Stimulated activated CD8-positive, alpha-beta memory T cell treated with anti-CD3 and anti-CD28 coated beads, Interleukin-4, amount 100 ng/mL, for 4 hours (primary cell): ENCODE measurements around the gene CCDC83.
"Not testable (repeated sequence)": the region's sequence is repeated elsewhere in the genome, so short reads cannot be mapped to it uniquely, and the experiment has no call there.

ENCODE experiments used
- DNase-seq, 2 donors: peaks; one replicate each; pipeline ENCODE4 v3.0.0-alpha.2; 2020; ENCODE audit warnings: low read depth in 2 of 2, low spot score in 1 of 2

CCDC83 gene

GRCh38 chr11:85939099-85940015 lies 84.2 kb downstream of the CCDC83 start:
- no peak for DNase-seq

- DNase-seq: no peak
These were observed 86.3 kb downstream of the CCDC83 start for GRCh38 chr11:85941380-85941973.

GRCh38 chr11:85945296-85945695 lies 90.1 kb downstream of the CCDC83 start:
- DNase-seq: no peak

GRCh38 chr11:85945788-85946187 lies 90.6 kb downstream of the CCDC83 start:
- no peak for DNase-seq

GRCh38 chr11:85946221-85946620 lies 91.0 kb downstream of the CCDC83 start:
- DNase-seq: no peak

- DNase-seq: no peak
These were observed 92.5 kb downstream of the CCDC83 start for GRCh38 chr11:85947431-85948272.

- DNase-seq: no peak
These were observed 93.7 kb downstream of the CCDC83 start for GRCh38 chr11:85948884-85949283.

GRCh38 chr11:85949798-85950197 lies 94.6 kb downstream of the CCDC83 start:
- no peak for DNase-seq

GRCh38 chr11:85950317-85951048 lies 95.3 kb downstream of the CCDC83 start:
- DNase-seq: no peak

GRCh38 chr11:85951049-85951405 lies 95.8 kb downstream of the CCDC83 start:
- no peak for DNase-seq

GRCh38 chr11:85951428-85952107 lies 96.4 kb downstream of the CCDC83 start:
- DNase-seq: no peak

GRCh38 chr11:85952108-85952485 lies 96.9 kb downstream of the CCDC83 start:
- DNase-seq: not testable (repeated sequence)

GRCh38 chr11:85953491-85954143 lies 98.4 kb downstream of the CCDC83 start:
- no peak for DNase-seq

- no peak for DNase-seq
These were observed 100.3 kb downstream of the CCDC83 start for GRCh38 chr11:85955531-85955930.

- no peak for DNase-seq
These were observed 105.5 kb downstream of the CCDC83 start for GRCh38 chr11:85960678-85961077.

GRCh38 chr11:85961130-85961529 lies 105.9 kb downstream of the CCDC83 start:
- DNase-seq: no peak

GRCh38 chr11:85961930-85962363 lies 106.8 kb downstream of the CCDC83 start:
- no peak for DNase-seq

GRCh38 chr11:85965202-85965601 lies 110.0 kb downstream of the CCDC83 start:
- no peak for DNase-seq

GRCh38 chr11:85967457-85967856 lies 112.3 kb downstream of the CCDC83 start:
- no peak for DNase-seq
